Gastroesophageal sphincter (tissue), 3 donors: Measurements from ENCODE around the gene SEC24D.

Source experiments
- POLR2A ChIP-seq, 2 donors: fragments of 450-650 bp; IDR thresholded peaks; one replicate each; pipeline ENCODE4 v1.6.1; 2017; ENCODE audit warnings: antibody characterized with exemption in 2 of 2, mild to moderate bottlenecking in 2 of 2, moderate library complexity in 1 of 2
- TF ChIP-seq, protein P1 (sequence below), 4 experiments: fragments of 200-600 bp in 2 of 4; fragments of 450-650 bp in 2 of 4; sonication (generic) in 1 of 4; IDR thresholded peaks; one replicate each; pipeline ENCODE4 v1.5.1; 2017 to 2019; ENCODE audit warnings: antibody characterized with exemption in 4 of 4, mild to moderate bottlenecking in 2 of 4, moderate library complexity in 2 of 4

GRCh38 chr4:118769161-118769560, 66.8 kb downstream of the SEC24D start:
- no peak for TF ChIP-seq POLR2A (IDR thresholded peaks at IDR 0.05)
- TF ChIP-seq, protein P1, sequence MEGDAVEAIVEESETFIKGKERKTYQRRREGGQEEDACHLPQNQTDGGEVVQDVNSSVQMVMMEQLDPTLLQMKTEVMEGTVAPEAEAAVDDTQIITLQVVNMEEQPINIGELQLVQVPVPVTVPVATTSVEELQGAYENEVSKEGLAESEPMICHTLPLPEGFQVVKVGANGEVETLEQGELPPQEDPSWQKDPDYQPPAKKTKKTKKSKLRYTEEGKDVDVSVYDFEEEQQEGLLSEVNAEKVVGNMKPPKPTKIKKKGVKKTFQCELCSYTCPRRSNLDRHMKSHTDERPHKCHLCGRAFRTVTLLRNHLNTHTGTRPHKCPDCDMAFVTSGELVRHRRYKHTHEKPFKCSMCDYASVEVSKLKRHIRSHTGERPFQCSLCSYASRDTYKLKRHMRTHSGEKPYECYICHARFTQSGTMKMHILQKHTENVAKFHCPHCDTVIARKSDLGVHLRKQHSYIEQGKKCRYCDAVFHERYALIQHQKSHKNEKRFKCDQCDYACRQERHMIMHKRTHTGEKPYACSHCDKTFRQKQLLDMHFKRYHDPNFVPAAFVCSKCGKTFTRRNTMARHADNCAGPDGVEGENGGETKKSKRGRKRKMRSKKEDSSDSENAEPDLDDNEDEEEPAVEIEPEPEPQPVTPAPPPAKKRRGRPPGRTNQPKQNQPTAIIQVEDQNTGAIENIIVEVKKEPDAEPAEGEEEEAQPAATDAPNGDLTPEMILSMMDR (IDR thresholded peaks at IDR 0.05), result no peak
